Body of pancreas (tissue), 4 donors: Measurements from ENCODE around the gene NEGR1.

Source experiments
- CTCF ChIP-seq, 7 experiments: fragments of 450-650 bp in 4 of 7; fragments of 200-600 bp in 3 of 7; sonication (generic) in 3 of 7; IDR thresholded peaks; one replicate each; pipeline ENCODE4 v1.5.1; 2016 to 2019; ENCODE audit warnings: antibody characterized with exemption in 7 of 7
- POLR2A ChIP-seq, 3 donors: fragments of 450-650 bp; IDR thresholded peaks; one replicate each; pipeline ENCODE4 v1.6.1; 2016; ENCODE audit warnings: antibody characterized with exemption in 3 of 3, mild to moderate bottlenecking in 2 of 3

GRCh38 chr1:71645015-71645414 is 637.3 kb downstream of the NEGR1 start:
- no peak for TF ChIP-seq CTCF (IDR thresholded peaks at IDR 0.05)
- TF ChIP-seq POLR2A (IDR thresholded peaks at IDR 0.05) = no peak
